Vein endothelial cell (primary cell): ENCODE measurements around the gene ZNF469. TPM values are rescaled to one million over a fixed set of nuclear protein-coding genes. Genes with fewer than 3 reads are reported as not detected.

Experiments used
- total RNA-seq: library from RNA; depleted of rRNA; stranded (reverse); fragments of >200 nt; gene quantifications from 2 replicates; pipeline ENCODE4 v1.2.3, GENCODE V29; 2012

ZNF469 gene, protein sequence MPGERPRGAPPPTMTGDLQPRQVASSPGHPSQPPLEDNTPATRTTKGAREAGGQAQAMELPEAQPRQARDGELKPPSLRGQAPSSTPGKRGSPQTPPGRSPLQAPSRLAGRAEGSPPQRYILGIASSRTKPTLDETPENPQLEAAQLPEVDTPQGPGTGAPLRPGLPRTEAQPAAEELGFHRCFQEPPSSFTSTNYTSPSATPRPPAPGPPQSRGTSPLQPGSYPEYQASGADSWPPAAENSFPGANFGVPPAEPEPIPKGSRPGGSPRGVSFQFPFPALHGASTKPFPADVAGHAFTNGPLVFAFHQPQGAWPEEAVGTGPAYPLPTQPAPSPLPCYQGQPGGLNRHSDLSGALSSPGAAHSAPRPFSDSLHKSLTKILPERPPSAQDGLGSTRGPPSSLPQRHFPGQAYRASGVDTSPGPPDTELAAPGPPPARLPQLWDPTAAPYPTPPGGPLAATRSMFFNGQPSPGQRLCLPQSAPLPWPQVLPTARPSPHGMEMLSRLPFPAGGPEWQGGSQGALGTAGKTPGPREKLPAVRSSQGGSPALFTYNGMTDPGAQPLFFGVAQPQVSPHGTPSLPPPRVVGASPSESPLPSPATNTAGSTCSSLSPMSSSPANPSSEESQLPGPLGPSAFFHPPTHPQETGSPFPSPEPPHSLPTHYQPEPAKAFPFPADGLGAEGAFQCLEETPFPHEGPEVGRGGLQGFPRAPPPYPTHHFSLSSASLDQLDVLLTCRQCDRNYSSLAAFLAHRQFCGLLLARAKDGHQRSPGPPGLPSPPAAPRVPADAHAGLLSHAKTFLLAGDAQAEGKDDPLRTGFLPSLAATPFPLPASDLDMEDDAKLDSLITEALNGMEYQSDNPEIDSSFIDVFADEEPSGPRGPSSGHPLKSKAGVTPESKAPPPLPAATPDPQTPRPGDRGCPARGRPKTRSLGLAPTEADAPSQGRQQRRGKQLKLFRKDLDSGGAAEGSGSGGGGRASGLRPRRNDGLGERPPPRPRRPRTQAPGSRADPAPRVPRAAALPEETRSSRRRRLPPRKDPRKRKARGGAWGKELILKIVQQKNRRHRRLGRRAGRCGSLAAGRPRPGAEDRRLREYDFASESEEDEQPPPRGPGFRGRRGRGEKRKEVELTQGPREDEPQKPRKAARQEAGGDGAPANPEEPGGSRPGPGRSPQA (N-terminal part only)
- 4.2 and 5.8 TPM in 2 replicates for total RNA-seq

DNA sequence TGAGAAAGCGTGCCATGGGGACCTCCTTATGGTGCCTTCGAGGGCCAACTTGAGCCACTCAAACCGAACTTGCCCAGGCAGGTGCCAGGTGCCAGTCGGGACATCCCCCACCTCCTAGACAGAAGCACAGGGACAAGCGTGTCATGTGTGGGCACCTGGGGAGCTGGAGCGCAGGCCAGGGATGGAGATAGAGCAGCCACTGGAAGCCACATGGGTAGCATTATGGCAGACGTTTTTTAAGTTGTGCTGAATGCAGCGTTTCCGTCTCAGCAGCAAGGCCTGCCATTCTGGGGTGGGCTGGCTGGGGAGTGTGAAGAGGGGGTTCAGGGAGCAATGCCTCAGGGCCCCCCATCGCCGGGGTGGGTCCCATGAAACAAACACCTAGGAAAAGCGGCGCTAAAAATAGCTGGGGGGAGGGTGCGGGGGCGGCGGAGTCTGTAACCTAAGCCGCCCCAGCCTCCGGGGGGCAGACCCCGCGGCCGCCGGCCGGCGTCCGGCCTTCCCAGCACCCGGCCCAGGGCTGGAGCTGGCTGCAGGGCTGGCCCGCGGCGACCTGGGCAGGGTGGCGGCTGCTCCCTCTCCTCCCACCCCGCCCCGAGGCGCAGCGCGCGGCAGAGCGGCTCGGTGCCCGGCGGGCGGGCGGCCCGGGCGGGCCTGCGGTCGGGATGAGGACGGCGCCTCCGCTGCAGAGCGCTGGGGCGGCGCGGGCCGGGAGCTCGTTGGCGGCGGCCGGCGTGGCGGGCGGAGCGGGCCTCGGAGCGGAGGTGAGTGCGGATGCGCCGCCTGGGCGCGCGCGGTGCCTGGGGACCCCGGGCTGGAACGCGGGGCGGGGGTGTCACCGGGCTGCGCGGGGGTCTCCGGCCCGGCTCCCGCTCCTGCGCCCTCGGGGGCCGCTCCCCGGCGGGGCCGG is at the start of gene ZNF469:
Gene ZNF469, plus strand, starts transcription at position 469 of the 910 bp plus-strand sequence. CDS start 44,512 bp downstream, outside the sequence.

Other genes starting within 250 kb of the ZNF469 start
- gene ZFPM1, start 70.3 kb downstream of the ZNF469 start, total RNA-seq, result 2.2 and 3.3 TPM in 2 replicates
- gene ZC3H18, start 187.4 kb downstream of the ZNF469 start, total RNA-seq, result 15.7 and 16.3 TPM in 2 replicates